GM18511 (cell line): ENCODE measurements around the gene CYP2F1.
"Not testable (repeated sequence)": the region's sequence is repeated elsewhere in the genome, so short reads cannot be mapped to it uniquely, and the experiment has no call there.

Experiments
- ATAC-seq: cut with Tn5 transposase; IDR thresholded peaks from one replicate; pipeline ENCODE4 v1.9.1; 2021; ENCODE audit warnings: mild to moderate bottlenecking, moderate library complexity; ENCODE audit not compliant: unreplicated experiment

The CYP2F1 gene

DNA sequence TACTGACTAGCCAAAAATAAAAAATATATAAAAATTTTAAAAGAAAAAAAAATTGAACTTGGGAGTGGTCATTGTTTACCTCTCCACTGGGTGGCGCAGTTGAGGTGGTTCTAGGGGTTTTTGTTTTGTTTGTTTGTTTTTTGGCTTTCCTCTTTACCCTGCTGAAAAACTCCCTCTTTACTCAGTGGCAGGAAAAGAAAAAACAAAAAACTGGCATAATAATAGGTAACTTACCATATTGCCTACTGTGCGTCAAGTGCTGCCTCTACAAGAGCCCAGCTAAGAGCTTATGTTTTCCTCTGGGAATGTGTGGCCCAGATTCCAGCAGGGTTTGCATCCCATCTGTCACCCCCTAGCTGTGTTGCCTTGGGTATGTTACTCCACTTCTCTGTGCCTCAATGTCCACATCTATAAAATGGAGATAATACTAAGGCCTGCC lies 12.6 kb downstream of the CYP2F1 start:
- ATAC-seq, result not testable (repeated sequence)

DNA sequence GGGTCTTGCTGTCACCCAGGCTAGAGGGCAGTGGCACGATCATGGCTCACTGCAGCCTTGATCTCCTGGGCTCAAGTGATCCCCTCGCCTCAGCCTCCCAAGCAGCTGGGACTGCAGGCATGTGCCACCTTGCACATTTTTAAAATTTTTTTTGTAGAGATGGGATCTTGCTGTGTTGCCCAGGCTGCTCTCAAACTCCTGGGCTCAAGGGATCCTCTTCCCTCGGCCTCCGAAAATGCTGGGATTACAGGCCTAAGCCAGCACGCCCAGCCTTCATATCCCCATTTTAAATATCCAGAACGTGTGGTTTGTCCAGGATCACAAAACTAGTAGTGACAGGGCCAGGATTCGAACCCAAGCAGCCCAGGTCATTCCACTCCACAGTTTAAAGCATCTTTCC lies 13.1 kb downstream of the CYP2F1 start:
- not testable (repeated sequence) for ATAC-seq

DNA sequence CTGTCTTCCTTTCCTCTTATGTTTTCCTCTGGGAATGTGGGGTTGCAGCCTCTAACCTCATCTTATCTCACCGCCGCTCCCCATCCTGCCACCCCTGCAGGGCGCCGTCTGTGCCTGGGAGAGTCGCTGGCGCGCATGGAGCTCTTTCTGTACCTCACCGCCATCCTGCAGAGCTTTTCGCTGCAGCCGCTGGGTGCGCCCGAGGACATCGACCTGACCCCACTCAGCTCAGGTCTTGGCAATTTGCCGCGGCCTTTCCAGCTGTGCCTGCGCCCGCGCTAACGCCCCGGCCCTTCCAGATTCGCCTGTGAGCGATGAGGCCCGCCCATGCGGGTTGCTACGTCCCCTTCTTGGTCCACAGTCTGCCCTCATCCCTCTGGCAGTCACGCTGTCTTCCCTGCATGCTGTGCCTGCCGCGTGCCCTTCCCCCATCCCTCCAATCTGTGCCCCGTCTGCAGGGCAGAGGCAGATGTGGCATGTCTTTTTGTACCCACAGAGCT lies 13.6 kb downstream of the CYP2F1 start:
- ATAC-seq, result not testable (repeated sequence)

GRCh38 chr19:41128692-41129091 lies 14.5 kb downstream of the CYP2F1 start:
- no peak for ATAC-seq

- ATAC-seq, result no peak
These were observed 17.0 kb downstream of the CYP2F1 start for GRCh38 chr19:41131186-41131585.

DNA sequence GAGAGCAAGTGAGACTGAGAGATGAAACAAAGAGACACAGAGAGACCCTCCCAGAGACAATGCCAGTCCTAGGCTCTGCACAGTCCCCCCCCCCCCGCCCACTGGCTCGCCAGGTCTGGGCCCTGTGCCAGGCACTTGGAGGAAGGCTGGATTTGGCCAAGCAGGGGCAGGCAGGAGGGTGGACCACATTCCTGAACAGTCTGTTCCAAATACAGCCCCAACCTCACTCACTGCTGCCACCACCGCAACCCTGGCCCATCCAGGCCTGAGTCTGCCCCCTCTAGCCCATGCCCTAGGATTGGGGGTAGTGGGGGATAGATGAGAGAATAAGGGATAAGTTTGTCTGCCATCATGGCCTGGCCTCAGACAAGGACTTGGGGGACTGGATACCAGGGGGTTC lies 19.0 kb downstream of the CYP2F1 start:
- ATAC-seq, result no peak

DNA sequence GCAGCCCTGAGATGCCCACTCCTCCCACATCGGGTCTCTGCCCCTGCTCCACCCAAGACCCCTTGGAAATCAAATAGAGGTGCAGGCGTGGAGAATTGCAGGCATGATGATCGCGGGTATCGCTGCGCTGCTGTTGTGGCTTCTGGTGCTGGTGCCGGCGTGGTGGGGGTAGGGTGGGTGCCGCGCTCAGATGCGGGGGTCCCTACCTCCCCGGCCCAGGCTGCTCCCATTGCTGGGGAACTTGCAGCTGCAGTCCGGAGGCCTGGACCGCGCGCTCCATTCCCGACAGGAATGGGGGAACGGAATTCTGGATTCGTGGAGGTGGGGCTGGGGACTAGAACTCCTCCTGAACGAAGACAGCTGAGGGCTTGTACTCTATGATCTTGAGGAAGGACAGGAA lies 20.4 kb downstream of the CYP2F1 start:
- ATAC-seq, result no peak

DNA sequence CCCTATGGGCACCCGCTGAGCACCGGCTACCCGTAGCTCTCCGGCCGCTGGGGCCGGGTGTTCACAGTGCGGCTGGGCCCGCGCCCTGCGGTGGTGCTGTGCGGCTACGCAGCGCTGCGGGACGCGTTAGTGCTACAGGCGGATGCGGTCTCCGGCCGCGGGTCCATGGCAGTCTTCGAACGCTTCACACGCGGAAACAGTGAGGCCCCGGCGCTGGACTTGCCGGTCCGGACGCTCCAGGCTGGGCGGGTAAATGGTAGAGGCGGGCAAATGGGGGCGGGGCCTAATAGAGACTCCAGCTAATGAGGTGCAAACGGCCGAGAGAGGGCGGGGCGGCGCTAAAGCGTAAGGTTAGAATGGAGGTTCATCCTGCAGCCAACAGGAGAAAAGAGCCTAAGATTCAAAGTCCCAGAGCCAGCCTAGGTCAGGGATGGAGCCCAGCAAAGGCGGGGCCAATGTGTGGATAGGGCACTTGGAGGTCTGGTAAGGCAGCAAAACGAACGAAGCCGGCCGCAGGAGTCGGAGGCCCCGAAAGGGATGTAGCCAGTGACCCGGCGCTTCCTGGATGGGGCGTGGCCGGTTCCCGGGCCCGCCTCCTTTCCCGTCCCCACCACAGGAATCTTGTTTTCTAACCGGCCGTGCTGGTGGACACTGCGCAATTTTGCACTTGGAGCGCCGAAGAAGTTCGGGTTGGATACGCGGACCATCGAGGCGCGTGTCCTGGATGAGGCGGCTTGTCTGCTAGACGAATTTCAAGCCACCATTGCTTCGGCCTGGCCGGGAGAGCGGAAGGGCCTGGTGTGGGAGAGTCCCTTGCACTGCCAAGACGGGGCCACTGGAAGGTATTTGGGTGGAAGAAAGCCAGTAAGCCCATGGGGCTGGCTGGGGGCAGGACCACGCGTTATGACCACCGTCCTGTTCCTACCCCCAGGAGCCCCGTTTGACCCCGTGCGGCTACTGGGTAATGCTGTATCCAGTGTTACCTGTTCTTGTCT lies 21.5 kb downstream of the CYP2F1 start:
- not testable (repeated sequence) for ATAC-seq

GRCh38 chr19:41136636-41137455 lies 22.6 kb downstream of the CYP2F1 start:
- ATAC-seq, result no peak

DNA sequence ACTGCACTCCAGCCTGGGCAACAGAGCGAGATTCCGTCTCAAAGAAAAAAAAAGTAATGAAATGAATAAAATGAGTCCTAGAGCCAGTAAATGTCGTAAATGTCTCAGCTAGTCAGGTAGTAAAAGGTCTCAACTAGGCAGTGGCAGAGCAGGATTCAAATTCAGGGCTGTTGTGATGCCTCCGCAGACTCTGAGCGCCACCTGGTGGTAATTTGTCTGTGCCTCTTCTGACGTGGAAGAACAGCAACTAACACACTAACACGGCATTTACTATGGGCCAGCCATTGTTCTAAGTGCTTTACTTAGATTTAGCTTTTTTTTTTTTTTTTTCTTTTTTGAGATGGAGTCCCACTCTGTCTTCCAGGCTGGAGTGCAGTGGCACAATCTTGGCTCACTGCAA lies 30.2 kb downstream of the CYP2F1 start:
- ATAC-seq, result no peak

DNA sequence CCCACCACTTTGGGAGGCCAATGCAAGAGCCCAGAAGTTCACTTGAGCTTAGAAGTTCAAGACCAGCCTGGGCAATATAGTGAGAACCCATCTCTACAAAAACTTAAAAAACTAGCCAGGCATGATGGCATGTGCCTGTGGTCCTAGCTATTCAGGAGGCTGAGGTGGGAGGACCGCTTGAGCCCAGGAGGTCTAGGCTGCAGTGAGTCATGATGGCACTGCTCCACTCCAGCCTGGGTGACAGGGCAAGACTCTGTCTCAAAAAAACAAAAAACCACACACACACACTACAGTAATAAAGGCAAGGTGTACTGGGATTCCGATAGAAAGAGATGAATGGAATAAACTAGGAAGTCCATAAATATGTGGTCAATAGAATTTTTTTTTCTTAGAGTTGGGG lies 35.6 kb downstream of the CYP2F1 start:
- ATAC-seq, result no peak

GRCh38 chr19:41150986-41151385 lies 36.8 kb downstream of the CYP2F1 start:
- not testable (repeated sequence) for ATAC-seq

- ATAC-seq, result no peak
These were observed 39.8 kb downstream of the CYP2F1 start for GRCh38 chr19:41154060-41154459.

GRCh38 chr19:41156207-41156606 lies 42.0 kb downstream of the CYP2F1 start:
- no peak for ATAC-seq

- ATAC-seq, result no peak
These were observed 45.6 kb downstream of the CYP2F1 start for GRCh38 chr19:41159881-41160280.

DNA sequence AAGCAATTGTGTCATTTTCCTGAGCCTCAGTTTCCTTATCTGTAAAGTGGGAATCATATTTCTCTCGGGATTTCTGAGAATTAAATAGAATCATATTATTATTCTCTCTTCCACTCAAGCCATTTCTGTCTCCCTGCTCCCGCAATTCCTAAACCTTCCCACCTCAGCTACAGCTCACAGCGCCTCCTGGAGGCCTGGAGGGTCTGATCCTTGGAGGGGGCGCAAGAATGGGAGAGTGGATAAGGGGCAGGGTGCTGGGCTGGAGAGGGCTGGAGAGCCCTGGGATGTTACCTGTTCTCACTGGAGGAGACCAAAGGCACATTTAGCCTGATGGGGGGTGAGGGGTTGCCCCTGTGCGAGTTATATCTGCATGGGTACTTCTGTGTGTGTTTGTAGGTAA lies 47.7 kb downstream of the CYP2F1 start:
- ATAC-seq, result no peak

- no peak for ATAC-seq
These were observed 52.9 kb downstream of the CYP2F1 start for GRCh38 chr19:41166944-41167804.

DNA sequence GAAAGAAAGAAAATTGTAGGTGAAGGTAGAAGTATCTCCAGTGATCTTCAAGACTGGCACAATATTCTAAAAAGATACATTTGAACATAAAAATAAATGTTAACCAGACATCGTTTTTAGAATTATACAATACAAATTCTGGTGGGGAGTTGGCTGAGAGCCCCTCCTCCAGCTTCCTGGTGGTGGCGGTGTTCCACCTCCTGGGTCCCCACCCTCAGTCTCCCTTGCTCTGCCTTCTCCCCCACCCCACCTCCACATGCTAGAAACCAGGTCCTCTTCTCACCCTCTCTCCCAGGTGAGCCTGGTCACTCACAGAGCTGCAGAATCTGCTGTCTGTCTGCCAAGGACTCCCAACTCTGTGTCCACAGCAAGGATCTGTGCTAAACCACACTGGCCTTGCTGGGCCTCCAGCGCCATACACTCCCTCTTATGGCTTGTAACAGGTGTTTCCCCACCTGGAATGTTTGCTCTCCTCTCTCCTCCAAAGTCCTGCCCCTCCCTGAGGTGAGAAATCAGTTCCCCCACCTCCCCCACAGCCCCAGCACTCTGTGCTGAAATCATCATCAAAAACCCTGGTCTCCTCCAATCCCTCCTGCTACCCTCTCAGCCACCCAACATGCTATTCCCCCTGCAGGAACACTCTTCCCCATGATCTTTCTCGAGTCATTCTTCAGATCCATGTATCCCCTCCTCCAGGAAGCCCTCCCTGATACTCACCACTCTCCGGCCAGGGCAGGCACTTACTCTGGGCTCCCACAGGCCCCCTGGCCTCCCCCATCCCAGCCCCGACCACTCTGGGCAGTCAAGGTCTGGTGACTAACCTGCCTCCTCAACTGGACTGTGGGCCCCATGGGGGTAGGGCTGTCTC lies 58.3 kb downstream of the CYP2F1 start:
- ATAC-seq, result no peak

DNA sequence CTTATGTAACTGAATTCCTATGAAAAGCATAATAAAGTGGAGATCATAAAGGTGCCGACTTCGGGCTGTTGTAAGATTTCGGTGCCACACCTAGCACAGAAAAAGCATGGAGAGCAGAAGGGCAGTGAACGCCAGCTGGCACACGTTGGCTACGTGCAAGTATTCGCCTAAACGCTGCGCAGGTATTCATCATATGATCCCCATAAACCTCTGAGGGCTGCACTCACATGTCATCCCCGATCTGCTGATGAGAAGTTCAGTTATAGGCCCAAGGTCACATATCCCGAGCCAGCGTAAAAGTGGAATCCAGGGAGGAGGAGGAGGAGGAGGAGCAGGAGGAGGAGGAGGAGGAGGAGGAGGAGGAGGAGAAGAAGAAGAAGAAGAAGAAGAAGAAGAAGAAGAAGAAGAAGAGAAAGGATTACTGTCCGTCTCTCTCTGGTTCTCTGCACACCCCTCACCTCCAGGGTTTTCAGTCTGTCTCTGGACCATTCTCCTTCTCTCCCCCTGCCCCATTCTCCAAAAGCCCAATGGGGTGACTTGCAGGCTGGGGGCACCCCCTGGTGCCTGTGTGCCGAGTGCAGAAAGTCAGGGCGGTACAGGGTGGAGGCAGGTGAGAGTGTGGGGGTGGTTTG lies 60.2 kb downstream of the CYP2F1 start:
- no peak for ATAC-seq
